GM18520 (cell line): Measurements from ENCODE around the gene MDFIC2.

Source experiments
- ATAC-seq: cut with Tn5 transposase; IDR thresholded peaks from one replicate; pipeline ENCODE4 v1.9.1; 2021; ENCODE audit not compliant: unreplicated experiment

Gene MDFIC2

GRCh38 chr3:70183781-70184504 is 128.5 kb downstream of the MDFIC2 start:
- ATAC-seq = no peak

- no peak for ATAC-seq
Measured at GRCh38 chr3:70182166-70182565, 130.3 kb downstream of the MDFIC2 start.

DNA sequence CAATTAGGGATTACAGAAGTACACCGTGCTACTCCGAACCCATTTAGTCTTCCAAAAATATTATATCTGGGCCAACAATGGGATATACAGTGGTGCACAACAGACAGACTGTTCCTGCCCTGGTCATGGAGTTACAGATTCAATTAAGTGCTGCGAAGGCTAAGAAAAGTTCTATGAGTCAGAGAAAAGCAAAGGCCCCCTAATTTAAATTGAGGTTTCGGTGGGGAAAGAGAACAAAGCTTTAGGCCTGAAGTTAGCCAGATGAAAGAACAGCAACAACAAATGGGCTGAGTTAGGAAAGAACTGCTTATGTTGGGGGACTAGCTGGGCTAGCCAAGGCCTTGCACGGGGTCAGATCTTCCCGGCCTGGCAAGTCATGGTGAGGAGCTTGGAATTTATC is 131.8 kb downstream of the MDFIC2 start:
- no peak for ATAC-seq

- ATAC-seq = no peak
Measured at GRCh38 chr3:70179111-70179510, 133.3 kb downstream of the MDFIC2 start.

GRCh38 chr3:70177881-70178645 is 134.4 kb downstream of the MDFIC2 start:
- no peak for ATAC-seq

DNA sequence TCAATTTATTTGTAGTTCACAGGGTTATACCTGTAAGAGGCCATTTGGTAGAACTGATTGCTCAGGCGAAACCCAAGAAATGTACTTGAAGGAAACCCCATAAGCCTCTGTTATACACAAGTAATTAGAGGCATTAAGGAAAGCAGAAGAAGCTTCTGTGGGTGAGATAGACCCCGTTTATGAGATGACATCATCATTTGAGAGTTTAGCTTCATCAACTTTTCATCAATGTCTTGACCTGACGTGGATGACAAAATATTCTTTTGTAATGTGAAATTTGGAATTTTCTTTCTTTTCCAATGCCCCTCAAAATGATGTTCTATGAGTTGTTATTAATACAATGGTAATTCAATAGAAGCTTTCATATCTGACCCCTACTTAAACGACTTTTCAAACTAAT is 136.2 kb downstream of the MDFIC2 start:
- ATAC-seq = no peak

- no peak for ATAC-seq
Measured at GRCh38 chr3:70156808-70157207, 155.6 kb downstream of the MDFIC2 start.

- ATAC-seq = no peak
Measured at GRCh38 chr3:70150599-70150998, 161.8 kb downstream of the MDFIC2 start.

DNA sequence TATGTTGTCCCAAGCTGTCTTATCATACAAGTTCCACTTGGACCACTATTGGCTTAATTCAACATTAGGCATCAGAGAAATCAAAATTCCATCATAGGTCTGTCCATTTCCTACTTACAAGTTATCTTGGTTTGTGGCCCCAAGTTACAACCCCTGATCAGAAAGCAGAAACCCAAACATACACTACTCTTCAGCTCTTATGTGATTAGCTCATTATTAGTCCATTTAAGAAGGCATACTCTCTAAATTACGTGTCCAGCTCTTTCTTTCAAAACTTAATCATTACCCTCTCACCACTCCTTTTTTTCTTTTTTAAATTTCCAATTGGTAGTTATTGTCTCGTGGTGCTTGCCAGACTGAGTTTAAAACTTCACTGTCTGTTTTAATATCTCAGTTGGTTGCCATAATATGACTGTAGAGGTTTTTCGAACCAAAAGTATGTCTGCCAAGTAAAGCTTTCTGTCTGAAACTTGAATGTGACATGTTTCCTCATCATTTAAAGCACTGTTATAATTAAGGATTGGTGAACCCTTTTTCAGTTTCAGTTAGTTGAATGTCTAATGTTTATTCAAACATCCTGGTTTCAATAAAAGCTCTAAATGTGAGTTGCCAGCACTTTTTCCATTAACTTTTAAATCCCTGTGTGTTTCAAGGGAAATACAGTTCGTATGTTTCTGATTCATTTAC is 162.6 kb downstream of the MDFIC2 start:
- ATAC-seq = no peak
